Nasal cavity respiratory epithelium epithelial cell of viscerocranial mucosa (primary cell): ENCODE measurements around the gene ETV4. TPM values are rescaled to one million over a fixed set of nuclear protein-coding genes. Genes with fewer than 3 reads are reported as not detected.

Source experiments
- total RNA-seq: library from RNA; depleted of rRNA; stranded (reverse); fragments of >200 nt; gene quantifications from 2 replicates; pipeline ENCODE4 v1.2.3, GENCODE V29; 2014

Gene ETV4
- total RNA-seq = 2.3 and 4.8 TPM in 2 replicates

GRCh38 chr17:43546319-43547188 lies at the start of gene ETV4:
Gene ETV4, minus strand, starts transcription at chr17:43546340. Its CDS starts 723 bp downstream, at chr17:43545617.

GRCh38 chr17:43483674-43484551 lies 62.2 kb downstream of the ETV4 start, which contains the start of gene DHX8:
Gene DHX8, plus strand, starts transcription at chr17:43483975. Its CDS starts 63 bp downstream, at chr17:43484038.

Other genes starting within 250 kb of the ETV4 start
- gene ARL4D, start 147.3 kb downstream of the ETV4 start, total RNA-seq = 98.1 and 112 TPM in 2 replicates
- 29.4 and 49.5 TPM in 2 replicates for gene DHX8, start 62.4 kb downstream of the ETV4 start, total RNA-seq
- gene MEOX1, start 115.6 kb upstream of the ETV4 start, total RNA-seq = 0.34 TPM in 1 of 2 replicates, not detected in the other
- not detected in 2 replicates for gene SOST, start 212.5 kb upstream of the ETV4 start, total RNA-seq
- 42.0 and 63.9 TPM in 2 replicates for gene DUSP3, start 232.6 kb upstream of the ETV4 start, total RNA-seq
- gene CFAP97D1, start 234.1 kb upstream of the ETV4 start, total RNA-seq = under 0.01 and 0.07 TPM in 2 replicates